Smooth muscle cell (in vitro differentiated cells): ENCODE results near the gene AKIP1. TPM values are rescaled to one million over a fixed set of nuclear protein-coding genes. Genes with fewer than 3 reads are reported as not detected.
A peak's percentile ranks its signal among the peaks of the same experiment; 100 is the strongest.

Experiments
- DNase-seq: peaks from one replicate; lab custom pipeline; 2025; ENCODE audit not compliant: unreplicated experiment; lab: John Stamatoyannopoulos, UW
- H2AFZ ChIP-seq: fragments of 200-600 bp; sonication (generic); 2 replicates; pipeline ENCODE4 v1.6.0; 2016; ENCODE audit warnings: antibody characterized with exemption, low read depth, mild to moderate bottlenecking
- H3F3A ChIP-seq: fragments of 200-600 bp; sonication (generic); 2 replicates; pipeline ENCODE4 v1.6.0; 2017; ENCODE audit warnings: antibody characterized with exemption, low read depth
- H3K27ac ChIP-seq: fragments of 200-600 bp; sonication (generic); 2 replicates; pipeline ENCODE4 v1.5.1; 2016; ENCODE audit warnings: low read depth, mild to moderate bottlenecking
- H3K27me3 ChIP-seq: fragments of 200-600 bp; sonication (generic); 2 replicates; pipeline ENCODE4 v1.6.1; 2016; ENCODE audit warnings: low read depth, mild to moderate bottlenecking
- H3K36me3 ChIP-seq: fragments of 200-600 bp; sonication (generic); 2 replicates; pipeline ENCODE4 v1.5.1; 2016; ENCODE audit warnings: low read depth
- H3K4me1 ChIP-seq: fragments of 200-600 bp; sonication (generic); 2 replicates; pipeline ENCODE4 v1.5.1; 2016; ENCODE audit warnings: low read depth
- H3K4me2 ChIP-seq: fragments of 200-600 bp; sonication (generic); 2 replicates; pipeline ENCODE4 v1.6.0; 2016; ENCODE audit warnings: mild to moderate bottlenecking
- H3K4me3 ChIP-seq: fragments of 200-600 bp; sonication (generic); 2 replicates; pipeline ENCODE4 v1.5.1; 2016; ENCODE audit warnings: mild to moderate bottlenecking
- H3K79me2 ChIP-seq: fragments of 200-600 bp; sonication (generic); 2 replicates; pipeline ENCODE4 v1.6.0; 2016; ENCODE audit warnings: low read depth, mild to moderate bottlenecking
- H3K9ac ChIP-seq: fragments of 200-600 bp; sonication (generic); 2 replicates; pipeline ENCODE4 v1.6.0; 2016; ENCODE audit warnings: low read depth
- H3K9me3 ChIP-seq: fragments of 200-600 bp; sonication (generic); replicated peaks from 2 replicates; pipeline ENCODE4 v1.5.1; 2016; ENCODE audit warnings: low read depth
- H4K20me1 ChIP-seq: fragments of 200-600 bp; sonication (generic); 2 replicates; pipeline ENCODE4 v1.6.0; 2016; ENCODE audit warnings: low read depth
- whole genome bisulfite sequencing: methylation state at CpG from one replicate; pipeline ENCODE4 v1.1.7; 2016; ENCODE audit warnings: low lambda C conversion rate; 5-methylcytosine and 5-hydroxymethylcytosine counted together
- polyA plus RNA-seq: library from polyadenylated mRNA; unstranded; fragments of >200 nt; fragmentation: Nextera tagmentation; extraction: Ambion mirVana; gene quantifications from 2 replicates; pipeline ENCODE4 v1.2.1, GENCODE V29; 2016
- total RNA-seq: library from RNA; depleted of rRNA; stranded (reverse); fragments of >200 nt; gene quantifications from 2 replicates; pipeline ENCODE4 v1.2.3, GENCODE V29; 2014
- TF ChIP-seq, protein P1 (sequence below): fragments of 200-600 bp; sonication (generic); IDR thresholded peaks from 2 replicates; pipeline ENCODE4 v1.5.1; 2017; ENCODE audit warnings: borderline replicate concordance, mild to moderate bottlenecking, antibody characterized with exemption; ENCODE audit not compliant: insufficient read depth, poor library complexity, severe bottlenecking

The AKIP1 gene
- total and polyA plus RNA-seq, 2 experiments from 2014 or later, result 28.1 to 59.5 TPM

GRCh38 chr11:8942518-8943066 is 31.6 kb downstream of the AKIP1 start, which contains the start of gene ASCL3:
ASCL3 (minus strand) TSS chr11:8943016; CDS start chr11:8938161, 4,855 bp downstream.
- DNase-seq, result no peak
- 83% methylated on average over 5 of the region's 5 CpGs for WGBS
- H3K36me3 ChIP-seq, result no peaks in the 10 kb centered on the region
- no peaks in the 10 kb centered on the region for H4K20me1 ChIP-seq
- H3K27ac ChIP-seq, result no peak within 1 kb of the TSS
- H3K4me3 ChIP-seq, result no peak within 1 kb of the TSS
- H3K9ac ChIP-seq, result no peak within 1 kb of the TSS
- no peak within 1 kb of the TSS for H2AFZ ChIP-seq
- TF ChIP-seq, protein P1, sequence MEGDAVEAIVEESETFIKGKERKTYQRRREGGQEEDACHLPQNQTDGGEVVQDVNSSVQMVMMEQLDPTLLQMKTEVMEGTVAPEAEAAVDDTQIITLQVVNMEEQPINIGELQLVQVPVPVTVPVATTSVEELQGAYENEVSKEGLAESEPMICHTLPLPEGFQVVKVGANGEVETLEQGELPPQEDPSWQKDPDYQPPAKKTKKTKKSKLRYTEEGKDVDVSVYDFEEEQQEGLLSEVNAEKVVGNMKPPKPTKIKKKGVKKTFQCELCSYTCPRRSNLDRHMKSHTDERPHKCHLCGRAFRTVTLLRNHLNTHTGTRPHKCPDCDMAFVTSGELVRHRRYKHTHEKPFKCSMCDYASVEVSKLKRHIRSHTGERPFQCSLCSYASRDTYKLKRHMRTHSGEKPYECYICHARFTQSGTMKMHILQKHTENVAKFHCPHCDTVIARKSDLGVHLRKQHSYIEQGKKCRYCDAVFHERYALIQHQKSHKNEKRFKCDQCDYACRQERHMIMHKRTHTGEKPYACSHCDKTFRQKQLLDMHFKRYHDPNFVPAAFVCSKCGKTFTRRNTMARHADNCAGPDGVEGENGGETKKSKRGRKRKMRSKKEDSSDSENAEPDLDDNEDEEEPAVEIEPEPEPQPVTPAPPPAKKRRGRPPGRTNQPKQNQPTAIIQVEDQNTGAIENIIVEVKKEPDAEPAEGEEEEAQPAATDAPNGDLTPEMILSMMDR, result no peak
- H3K79me2 ChIP-seq, result no peaks in the 10 kb centered on the region
- H3F3A ChIP-seq, result no peaks in the 10 kb centered on the region
- no peak within 1 kb of the TSS for H3K4me2 ChIP-seq
- H3K27me3 ChIP-seq, result no peaks in the 10 kb centered on the region
- H3K9me3 ChIP-seq, result no peaks in the 10 kb centered on the region
- H3K4me1 ChIP-seq, result peaks cover 3% of the 10 kb centered on the region

- peak overlapping the region; percentile 55 for H3K4me2 ChIP-seq
- no peaks in the 10 kb centered on the region for H3K9me3 ChIP-seq
- H3K27me3 ChIP-seq, result no peaks in the 10 kb centered on the region
- WGBS, result 49% methylated on average over 4 of the region's 4 CpGs
- no peak overlapping the region for H2AFZ ChIP-seq
- no peaks in the 10 kb centered on the region for H4K20me1 ChIP-seq
- no peaks in the 10 kb centered on the region for H3K36me3 ChIP-seq
- H3K4me3 ChIP-seq, result no peak overlapping the region
- peaks cover 9% of the 10 kb centered on the region for H3K4me1 ChIP-seq
- H3K9ac ChIP-seq, result no peak overlapping the region
- no peaks in the 10 kb centered on the region for H3K79me2 ChIP-seq
- no peak for DNase-seq
- H3F3A ChIP-seq, result no peaks in the 10 kb centered on the region
- H3K27ac ChIP-seq, result peak overlapping the region; percentile 58
- TF ChIP-seq, protein P1, result no peak
Measured at GRCh38 chr11:8947230-8947943, 36.4 kb downstream of the AKIP1 start.

DNA sequence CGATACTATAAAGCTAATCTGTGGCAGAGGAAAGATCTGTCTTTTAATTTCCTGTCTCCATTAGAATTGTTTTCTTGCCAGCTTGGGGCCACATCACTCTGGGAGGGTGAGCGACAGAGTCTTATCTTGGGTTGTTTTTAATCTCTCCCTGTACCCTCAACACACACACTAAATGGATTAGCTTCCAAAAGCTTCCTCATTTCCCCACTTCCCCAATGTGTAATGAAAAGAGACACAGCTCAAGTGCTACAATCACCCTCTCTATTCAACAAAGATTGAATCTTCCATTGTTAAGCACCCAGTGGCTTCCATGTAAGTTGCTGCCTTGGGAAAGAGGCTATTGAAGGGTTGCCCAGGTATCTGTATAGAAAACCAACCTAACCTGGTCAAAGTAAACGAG is 37.9 kb downstream of the AKIP1 start:
- no peaks in the 10 kb centered on the region for H3K36me3 ChIP-seq
- H3K4me2 ChIP-seq, result no peak overlapping the region
- H3K79me2 ChIP-seq, result no peaks in the 10 kb centered on the region
- no peaks in the 10 kb centered on the region for H3K27me3 ChIP-seq
- no peak overlapping the region for H3K4me3 ChIP-seq
- no peaks in the 10 kb centered on the region for H4K20me1 ChIP-seq
- WGBS, result 80% methylated on average over 3 of the region's 3 CpGs
- H3K9ac ChIP-seq, result no peak overlapping the region
- H3K4me1 ChIP-seq, result peaks cover 9% of the 10 kb centered on the region
- H2AFZ ChIP-seq, result no peak overlapping the region
- H3K27ac ChIP-seq, result peak overlapping the region; percentile 58
- no peak for DNase-seq
- H3K9me3 ChIP-seq, result no peaks in the 10 kb centered on the region
- TF ChIP-seq, protein P1, result no peak
- H3F3A ChIP-seq, result no peaks in the 10 kb centered on the region
